GM10248 (cell line): ENCODE measurements around the gene GLRA1.

Experiments
- CTCF ChIA-PET: fragments of 300-600 bp; sonication (Branson Sonifier 250); formaldehyde crosslinking; extraction: SDS; loops from one replicate; lab custom pipeline; 2021; ENCODE audit warnings: antibody characterized with exemption; lab: Yijun Ruan, JAX
- POLR2A ChIA-PET: fragments of 350-650 bp; sonication (Branson Sonifier 250); formaldehyde crosslinking; extraction: SDS; loops from one replicate; lab custom pipeline; 2020; ENCODE audit warnings: antibody characterized with exemption; lab: Yijun Ruan, JAX
- DNase-seq: peaks from one replicate; pipeline ENCODE4 v3.0.0; 2012; ENCODE audit errors: extremely low spot score
- TF ChIP-seq, protein P1 (sequence below): IDR thresholded peaks from 2 replicates; pipeline ENCODE4 v1.5.1; 2012; ENCODE audit warnings: mild to moderate bottlenecking, low read depth; ENCODE audit errors: extremely low read depth, missing control alignments, control extremely low read depth

GLRA1 gene

GRCh38 chr5:151958111-151958510, 33.5 kb upstream of the GLRA1 start:
- POLR2A ChIA-PET, result no interaction called here
- CTCF ChIA-PET, result no interaction called here
- DNase-seq, result no peak
- TF ChIP-seq, protein P1, sequence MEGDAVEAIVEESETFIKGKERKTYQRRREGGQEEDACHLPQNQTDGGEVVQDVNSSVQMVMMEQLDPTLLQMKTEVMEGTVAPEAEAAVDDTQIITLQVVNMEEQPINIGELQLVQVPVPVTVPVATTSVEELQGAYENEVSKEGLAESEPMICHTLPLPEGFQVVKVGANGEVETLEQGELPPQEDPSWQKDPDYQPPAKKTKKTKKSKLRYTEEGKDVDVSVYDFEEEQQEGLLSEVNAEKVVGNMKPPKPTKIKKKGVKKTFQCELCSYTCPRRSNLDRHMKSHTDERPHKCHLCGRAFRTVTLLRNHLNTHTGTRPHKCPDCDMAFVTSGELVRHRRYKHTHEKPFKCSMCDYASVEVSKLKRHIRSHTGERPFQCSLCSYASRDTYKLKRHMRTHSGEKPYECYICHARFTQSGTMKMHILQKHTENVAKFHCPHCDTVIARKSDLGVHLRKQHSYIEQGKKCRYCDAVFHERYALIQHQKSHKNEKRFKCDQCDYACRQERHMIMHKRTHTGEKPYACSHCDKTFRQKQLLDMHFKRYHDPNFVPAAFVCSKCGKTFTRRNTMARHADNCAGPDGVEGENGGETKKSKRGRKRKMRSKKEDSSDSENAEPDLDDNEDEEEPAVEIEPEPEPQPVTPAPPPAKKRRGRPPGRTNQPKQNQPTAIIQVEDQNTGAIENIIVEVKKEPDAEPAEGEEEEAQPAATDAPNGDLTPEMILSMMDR, result no peak

- POLR2A ChIA-PET, result no interaction called here
- no peak for DNase-seq
- TF ChIP-seq, protein P1, result no peak
- CTCF ChIA-PET, result interaction anchor here (1.1 kb wide), 1 partner anchor 19 kb away, joined by 3 read pairs; no protein-coding TSS in a partner anchor
Observed at GRCh38 chr5:151956725-151957124, 32.1 kb upstream of the GLRA1 start.

- DNase-seq, result no peak
- TF ChIP-seq, protein P1, result no peak
- ChIA-PET POLR2A (no interaction called here), CTCF (no interaction called here)
Observed at GRCh38 chr5:151954255-151954654, 29.6 kb upstream of the GLRA1 start.

DNA sequence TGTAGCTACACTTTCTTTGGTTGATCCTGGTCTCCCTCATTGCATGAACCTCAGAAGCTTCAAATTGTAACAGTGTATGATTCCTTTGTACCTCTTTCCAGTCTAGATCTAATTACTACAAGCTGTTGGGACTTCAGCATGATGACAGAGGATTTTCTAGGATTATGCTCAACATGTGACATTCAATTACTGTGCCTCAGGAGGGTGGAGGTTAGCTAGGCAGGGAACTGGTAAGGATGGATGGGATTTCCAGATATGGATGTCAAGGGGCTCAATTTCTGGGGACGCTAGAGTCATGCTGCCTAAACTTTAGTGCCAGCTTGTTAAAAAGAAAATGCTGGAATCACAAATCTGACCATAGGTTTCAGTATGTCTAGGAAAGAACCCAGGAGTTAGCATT, 29.2 kb upstream of the GLRA1 start:
- ChIA-PET CTCF (no interaction called here), POLR2A (no interaction called here)
- TF ChIP-seq, protein P1, result no peak
- DNase-seq, result no peak

GRCh38 chr5:151952238-151952637, 27.6 kb upstream of the GLRA1 start:
- POLR2A ChIA-PET, result no interaction called here
- CTCF ChIA-PET, result no interaction called here
- no peak for DNase-seq
- TF ChIP-seq, protein P1, result no peak

DNA sequence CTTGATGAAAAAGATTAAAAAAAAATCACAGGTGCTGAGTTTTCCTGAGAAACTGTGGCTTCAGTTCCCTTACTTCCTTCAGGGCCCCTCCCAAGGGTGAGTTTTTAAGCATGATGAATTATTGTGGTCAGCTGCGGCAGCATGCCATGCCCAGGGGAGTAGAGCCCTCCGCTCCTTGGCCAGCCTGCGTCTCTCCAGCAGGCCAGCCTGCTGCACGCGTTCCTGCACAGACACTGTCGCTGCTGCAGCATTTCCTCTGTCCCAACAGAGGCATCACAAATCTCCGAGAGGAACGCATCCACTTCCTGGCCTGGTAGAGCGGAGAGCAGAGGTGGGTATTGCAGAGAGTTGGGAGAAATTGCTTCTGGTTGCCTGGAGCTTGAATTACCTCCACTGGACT, 26.1 kb upstream of the GLRA1 start:
- DNase-seq, result no peak
- ChIA-PET CTCF (interaction anchor here (0.7 to 1.1 kb wide), 2 partner anchors 10 to 37 kb away, joined by 3 read pairs; no protein-coding TSS in a partner anchor), POLR2A (no interaction called here)
- TF ChIP-seq, protein P1, result no peak
